NCI-H69 (cell line): ENCODE data around the gene LGR5.

Source experiments
- DNase-seq: peaks from one replicate; lab custom pipeline; 2025; lab: John Stamatoyannopoulos, UW

The LGR5 gene

DNA sequence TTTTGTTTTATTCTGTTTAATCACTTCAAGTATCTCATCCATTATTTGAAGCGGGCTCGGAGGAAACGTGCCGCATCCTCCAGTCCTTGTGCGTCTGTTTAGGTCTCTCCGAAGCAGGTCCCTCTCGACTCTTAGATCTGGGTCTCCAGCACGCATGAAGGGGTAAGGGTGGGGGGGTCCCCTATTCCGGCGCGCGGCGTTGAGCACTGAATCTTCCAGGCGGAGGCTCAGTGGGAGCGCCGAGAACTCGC lies 311 bp upstream of the LGR5 start:
- no peak for DNase-seq

DNA sequence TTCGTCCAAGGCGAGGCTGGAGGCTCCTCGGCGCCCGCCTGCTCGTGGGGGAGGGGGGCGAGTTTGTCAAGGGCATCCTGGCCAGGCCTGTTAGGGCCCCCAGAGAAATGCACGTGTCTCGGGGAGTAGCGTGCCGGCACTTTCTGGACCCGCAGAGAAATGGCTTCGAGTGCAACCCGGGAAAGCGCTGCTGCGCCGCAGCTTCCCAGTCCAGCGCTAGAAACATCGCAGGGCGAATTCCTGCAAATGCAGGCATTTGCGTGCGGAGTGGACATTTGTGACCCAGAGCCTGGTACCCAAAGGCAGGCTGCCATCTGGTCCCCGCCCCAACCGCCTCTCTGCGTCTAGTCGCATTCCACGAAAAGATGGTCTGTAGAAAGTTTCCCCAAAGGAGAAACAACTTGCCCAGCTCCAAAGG lies 756 bp downstream of the LGR5 start:
- peak; percentile 71 for DNase-seq

DNA sequence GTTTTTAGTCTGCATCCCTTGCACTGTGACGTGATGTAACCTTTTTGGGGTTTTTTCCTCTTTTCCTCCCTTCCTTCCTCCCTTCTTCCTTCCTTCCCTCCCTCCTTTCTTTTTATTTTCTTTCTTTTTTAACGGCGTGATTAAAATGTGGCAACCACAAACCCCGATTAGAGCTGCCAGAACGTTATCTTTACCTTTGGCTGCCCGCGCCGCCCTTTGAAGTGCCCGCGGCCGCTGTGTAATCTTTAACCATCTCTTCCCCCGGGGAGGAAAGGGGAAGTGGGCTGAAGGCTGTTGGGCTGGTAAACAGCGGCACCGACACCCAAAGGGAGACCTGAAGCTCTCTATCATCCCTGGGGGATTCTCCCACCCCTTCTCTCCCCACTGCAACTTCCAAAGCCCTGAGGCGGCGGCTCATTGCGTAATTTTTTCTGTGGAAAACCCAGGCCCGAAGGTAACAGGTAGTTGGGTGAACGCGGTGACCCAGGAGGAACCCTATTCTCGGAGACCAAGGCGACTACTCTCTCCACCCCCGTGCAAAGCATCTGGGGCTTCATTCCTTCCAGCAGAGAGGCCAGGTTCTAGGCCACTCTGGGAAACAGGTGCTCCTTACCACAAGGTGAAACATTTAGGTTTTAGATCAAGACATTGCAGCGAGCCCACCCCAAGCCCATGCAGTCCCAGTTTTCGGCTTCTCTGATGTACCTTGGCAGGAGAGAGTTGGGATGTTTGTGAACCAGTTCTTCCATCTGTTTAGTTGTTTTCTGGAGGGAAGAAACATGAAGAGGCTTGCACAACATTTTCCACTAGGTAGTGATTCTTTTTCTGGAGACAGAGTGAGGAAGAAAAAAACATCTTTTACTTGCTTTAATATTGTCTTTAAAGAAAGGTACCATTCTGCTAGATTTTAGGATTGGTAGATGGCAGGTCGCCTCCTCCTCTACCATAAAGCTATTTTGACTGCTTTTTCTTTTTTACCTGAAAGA lies 1.5 kb downstream of the LGR5 start:
- DNase-seq, result peak; percentile 64

DNA sequence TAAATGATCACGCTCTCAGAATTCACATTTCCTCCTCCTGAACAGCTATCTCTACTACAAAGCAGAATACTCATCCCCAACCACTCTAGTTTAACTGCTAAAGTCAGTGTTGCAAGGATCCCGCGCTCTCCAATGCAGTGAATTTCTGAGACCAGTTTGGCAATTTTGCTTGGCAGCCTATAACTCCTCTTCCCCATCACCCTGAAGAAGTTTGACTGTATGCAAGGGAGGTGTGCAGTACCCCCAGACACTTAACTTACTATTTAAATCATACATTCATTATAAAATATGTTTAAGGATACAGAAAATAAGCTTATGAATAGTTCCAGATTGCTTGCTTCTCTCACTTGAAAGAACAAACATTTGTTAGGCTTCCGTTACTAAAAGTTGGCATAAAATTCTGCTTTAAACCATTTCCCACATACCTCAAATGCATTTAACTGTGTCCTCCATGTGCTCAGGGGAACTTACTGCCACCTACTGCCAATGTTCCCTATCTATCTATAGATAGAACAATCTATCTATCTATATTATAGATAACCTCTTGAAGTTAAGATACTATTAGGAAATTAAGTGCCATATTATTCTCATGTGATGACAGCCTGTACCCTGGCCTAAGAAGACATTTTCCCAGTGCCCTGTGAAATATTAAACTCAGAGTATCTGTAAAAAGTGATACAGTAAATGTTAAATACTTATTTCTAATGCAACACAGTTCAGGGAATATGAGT lies 2.4 kb downstream of the LGR5 start:
- DNase-seq, result peak; percentile 24

DNA sequence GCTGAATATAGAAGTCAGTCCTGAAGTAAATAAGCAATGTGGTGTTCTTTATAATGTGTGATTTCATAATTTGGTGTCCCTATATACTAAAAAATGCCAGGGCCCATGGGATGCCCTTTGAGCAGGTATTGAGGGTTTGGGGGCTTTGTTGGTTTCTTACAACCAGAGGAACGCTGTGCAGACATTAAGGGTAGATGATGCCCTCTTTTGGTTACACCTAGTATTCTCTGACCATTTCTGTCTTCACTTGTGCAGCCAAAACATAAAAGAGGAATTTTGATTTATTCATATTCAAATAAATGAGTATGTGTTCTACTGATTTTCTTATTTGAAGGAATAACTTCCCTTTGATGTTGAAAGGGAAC lies 3.0 kb downstream of the LGR5 start:
- DNase-seq, result peak; percentile 11

DNA sequence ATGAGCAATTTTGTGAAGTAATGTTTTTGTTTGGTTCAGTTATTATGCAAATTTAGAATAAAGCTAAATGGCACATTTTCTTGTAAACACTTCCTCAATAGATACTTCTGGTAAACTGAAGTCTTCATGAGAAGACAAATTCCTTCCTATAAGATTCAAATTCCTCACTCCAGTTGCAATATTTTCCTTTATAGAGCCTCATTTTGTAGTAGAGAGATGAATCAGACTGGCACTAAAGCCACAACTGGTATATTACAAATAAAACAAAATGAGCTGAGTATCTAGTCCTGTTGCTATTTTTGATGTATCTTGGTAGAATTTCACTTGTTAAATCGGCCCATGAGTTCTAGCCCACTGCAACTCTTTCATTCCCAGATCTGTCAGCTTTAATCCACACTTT lies 5.5 kb downstream of the LGR5 start:
- no peak for DNase-seq

DNA sequence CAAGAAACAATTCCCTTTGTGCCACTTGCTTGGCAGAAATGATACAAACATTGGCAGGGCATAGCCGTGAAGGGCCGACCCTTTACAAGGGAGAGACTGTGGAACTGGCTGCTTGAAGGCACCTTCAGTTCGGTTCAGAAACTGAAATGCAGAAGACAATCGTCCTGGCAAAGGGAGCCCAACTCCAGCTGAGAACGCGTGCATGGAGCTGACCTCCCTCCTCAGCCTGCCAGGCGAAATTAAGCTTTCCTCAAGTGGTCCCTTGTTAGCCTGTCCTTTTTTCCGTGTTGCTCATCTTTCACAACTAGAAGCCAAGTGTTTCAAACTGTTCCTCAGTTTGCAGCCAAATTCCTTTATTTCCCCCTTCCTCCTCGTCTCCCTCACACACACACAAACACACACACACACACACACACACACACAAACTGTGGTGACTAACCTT lies 8.1 kb downstream of the LGR5 start:
- DNase-seq, result no peak

DNA sequence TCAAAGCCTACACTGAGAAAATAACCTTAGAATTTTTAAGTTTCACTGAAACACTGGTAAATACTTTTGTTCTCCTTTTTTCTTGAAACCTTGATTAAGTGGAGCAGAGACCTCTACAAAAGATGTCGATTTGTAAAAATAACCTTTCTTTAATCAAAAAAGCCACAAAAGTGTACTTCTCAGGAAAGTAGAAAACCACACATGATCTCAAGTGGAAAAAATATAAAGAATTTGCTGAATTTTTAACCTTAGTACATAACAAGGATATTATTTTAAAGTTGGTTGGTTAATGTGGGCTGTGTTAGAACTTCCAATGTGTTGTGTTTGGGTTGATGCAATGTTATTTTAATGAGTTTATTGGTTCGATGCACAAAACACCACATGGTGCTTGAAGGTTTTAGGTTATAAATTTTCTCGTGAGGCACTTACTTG lies 8.6 kb downstream of the LGR5 start:
- no peak for DNase-seq

DNA sequence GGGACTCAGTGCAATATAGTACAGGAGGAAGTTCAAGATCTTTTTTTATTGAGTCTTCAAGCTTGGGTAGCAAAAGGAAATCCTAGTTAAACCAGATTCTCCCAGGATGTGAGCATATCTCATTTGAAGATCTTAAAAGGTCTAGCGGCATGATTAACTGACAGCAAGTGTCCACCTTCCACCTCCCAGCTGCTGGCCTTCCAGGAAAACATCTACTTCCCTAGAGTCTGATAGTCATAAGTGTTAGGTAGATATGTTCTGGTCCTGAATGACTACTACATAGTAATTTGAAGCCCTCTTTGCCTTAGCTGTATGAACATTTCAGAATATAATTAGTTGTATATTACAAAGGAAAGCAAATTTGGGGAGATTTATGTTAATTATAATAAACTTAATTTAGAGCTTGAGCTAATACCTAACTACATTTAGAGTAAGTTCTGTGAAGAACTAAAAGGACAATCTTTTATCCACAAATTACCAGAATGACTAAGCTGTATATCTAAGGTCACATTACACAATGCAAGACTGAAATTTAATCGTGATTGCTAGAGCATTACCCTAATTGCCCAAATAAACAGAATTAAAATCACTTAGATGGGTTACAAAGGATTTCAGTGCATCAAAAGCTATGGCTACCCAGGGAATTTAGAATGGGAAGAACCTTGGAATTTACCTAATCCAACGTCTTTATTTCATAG lies 9.9 kb downstream of the LGR5 start:
- peak; percentile 78 for DNase-seq

DNA sequence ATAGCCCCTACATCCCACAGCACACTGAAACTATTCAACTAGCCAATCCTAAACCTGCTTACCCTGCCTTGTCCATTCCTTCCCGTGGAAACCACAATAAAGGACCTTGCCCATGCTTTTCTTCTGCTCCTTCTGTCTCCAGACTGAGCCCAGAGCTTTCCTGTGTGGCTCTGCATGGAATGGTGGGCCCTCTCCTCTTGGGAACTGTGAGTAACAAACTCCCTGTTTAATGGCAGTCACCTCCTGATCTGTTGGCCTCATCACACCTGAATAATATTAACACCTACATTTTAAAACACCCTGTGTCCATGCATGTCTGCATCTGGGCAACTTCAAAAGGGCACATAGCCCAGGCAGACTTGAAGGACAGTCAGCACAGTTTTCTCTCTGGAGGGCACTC lies 12.4 kb downstream of the LGR5 start:
- DNase-seq, result no peak

DNA sequence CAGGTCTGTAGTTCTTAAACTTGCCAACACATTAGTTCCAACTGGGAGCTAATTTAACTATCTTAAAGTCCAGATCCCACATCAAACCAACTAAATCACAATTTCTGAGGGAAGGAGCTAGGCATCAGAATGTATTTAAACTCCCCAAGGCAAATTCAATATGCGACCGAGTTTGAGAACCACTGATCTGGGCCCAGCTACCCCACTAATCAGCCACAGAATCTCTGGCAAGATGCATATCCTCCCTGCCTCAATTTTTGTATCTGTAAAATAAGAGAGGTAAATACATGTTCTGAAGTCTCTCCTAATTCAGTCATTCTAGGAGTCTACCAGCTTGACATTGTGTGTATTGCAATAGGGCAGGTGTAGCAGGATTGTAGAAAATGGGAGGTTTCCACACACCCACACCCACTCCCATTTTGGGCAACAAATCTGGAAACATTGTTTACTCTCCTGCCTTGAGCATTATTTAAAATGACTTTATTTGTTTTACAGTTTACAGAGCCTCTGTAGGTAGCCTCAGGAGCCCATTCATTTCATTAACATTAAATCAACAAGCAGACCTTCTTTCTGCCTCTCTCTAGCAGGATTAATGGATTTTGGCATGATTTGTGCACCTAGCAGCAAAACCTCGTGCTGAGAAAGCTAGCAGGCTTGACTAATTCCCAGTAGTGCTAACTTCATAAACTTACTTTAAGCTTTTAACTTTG lies 15.6 kb downstream of the LGR5 start:
- DNase-seq, result peak; percentile 95

DNA sequence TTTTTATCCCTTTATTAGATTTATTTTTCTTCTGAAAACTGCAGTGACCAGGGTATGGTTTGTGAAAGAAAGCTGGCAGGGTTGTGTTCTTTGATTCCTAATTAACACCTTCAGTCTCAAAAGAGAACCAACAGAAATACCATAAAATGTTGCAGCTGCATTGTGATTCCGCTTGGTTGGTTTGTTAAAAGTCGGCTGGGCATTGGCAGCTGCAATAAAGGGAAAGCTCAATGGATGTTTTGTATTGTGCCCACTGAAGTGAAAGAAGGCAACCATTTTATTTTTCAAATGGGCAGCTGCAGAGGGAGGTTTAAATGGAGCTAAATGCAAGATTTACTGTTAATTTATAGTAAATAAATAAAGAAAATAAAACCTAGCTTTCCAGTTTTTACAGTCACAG lies 16.7 kb downstream of the LGR5 start:
- DNase-seq, result peak; percentile 87

DNA sequence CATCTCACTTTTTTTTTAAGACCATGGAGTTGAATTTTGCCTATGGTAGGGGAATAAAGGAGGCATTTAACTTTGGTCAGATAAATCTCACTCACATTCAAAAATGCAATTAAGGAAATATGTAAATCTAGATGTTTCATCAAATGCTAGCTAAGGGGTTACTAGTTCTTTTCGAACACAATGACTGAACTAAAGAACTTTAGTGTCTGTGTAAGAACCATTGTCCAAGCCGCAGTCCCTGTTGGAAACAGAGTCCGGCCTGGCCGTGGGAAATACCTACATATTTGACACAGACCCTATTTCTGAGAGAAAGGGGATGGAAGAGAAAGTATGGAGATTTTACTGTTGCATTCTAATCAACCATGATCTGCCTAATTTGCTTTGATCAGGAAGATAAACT lies 17.4 kb downstream of the LGR5 start:
- DNase-seq, result no peak

DNA sequence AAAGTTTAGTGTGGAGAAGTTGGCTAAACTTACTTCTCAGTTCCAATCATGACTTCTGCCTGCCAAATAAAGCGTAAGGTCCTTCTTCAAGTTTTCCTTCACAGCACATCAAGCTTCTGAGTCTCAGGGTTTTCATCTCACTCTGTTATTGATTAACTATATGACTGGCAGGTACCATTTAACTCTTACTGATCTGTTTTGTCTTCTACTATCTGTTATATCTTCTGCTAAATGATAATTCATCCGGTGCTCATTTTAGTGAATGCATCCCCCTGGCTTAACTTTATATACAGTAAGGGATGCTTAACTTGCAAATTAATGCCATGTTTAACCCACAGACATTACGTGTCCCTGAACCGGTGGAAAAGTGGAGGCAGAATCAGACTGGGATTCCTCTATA lies 20.7 kb downstream of the LGR5 start:
- DNase-seq, result no peak

DNA sequence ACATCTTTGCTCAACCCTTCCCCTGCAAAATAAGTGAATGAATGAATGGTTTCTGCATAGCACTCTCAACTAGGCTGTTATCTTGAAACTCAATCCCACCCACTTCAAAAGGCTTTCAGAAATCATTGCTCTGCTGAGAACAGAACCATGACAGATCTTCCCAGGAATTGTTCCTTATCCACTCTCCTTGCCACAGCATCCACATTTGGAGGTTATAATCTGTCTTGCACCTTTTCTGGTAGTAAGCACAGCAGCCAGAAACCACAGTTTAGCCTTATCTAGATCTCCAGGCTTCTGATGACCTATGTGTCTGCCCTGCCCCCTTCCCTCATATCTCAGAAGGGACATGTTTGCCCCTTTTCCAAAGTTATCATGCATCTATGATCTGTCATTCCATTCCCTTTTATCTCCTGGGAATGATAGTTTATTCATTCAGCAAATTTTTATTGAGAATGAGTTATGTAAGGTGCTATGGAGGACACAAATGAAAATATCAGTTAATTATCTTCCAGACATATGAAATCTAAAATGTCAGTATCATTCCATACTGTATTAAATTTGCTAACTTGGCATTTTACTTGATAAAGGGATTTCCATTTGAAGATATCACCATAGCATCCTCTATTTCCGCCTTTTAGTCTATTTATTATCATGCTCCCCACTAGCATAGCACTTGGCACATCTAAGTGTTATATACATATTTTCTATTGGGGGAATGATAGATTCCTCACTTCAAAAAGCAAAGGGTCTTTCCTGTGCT lies 21.4 kb downstream of the LGR5 start:
- no peak for DNase-seq

DNA sequence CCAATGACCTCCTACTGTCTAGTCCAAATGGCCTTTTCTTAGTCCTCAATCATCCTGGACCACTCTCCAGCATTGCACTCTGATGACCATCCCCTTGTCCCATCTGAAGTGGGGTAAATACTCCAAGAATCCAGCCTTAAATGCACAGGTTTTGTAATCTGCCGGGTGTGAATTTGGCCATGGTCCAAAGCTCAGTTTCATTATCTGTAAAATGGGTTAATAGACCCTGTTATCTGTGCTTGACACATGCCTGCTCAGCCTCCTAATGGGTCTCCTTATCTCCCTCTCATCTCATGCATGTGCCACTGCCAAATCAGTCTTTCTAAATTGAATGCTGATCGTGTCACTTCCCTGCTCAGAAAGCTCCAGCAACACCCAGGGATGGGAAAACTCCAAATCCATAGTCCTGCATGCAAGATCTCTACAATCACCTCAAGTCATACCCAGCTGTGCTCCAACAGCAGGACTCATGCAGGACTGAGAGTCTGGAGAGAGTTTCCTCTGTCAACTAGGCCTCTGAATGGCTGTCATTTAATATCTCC lies 22.3 kb downstream of the LGR5 start:
- DNase-seq, result no peak

DNA sequence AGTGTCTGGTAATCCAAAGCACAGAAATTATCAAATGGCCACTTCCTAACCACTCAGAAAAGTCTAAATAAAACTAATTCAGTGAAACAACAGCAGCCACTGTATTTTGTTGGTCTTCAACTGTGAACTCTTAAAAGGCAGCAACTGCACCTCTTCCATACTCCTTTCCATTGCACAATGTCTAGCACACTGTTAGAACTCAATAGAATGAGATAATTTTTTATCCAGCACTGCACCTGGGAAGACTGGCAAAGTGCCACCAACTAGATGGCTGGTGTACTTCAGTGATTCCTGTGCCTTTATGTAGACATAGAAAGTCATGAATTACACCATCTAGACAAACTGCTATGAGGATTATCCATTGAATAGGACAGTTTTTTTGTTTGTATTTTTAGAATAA lies 26.2 kb downstream of the LGR5 start:
- peak; percentile 55 for DNase-seq

DNA sequence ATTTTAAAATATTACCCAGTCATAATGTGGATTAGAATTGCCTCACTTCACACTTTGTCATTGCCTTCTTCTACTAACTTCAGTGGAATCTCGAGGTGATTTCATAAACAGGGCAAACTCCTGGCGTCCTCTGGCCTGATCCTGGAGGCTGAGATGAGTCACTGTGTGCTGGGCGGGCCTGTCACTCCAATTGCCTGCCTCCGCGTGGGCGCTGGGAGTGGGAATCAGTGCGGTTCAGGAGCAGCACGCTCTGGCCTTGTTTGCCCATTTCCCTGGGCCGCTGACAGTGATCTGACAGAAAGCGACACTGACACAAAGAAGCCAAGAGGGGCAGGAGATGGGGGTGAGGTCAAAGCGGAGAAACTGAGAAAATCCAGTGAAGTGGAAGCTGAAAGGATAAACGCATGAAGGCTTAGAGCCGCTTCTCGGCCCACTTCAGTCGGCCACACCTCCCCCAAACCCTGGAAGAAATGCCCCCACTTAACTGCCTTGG lies 29.7 kb downstream of the LGR5 start:
- no peak for DNase-seq

DNA sequence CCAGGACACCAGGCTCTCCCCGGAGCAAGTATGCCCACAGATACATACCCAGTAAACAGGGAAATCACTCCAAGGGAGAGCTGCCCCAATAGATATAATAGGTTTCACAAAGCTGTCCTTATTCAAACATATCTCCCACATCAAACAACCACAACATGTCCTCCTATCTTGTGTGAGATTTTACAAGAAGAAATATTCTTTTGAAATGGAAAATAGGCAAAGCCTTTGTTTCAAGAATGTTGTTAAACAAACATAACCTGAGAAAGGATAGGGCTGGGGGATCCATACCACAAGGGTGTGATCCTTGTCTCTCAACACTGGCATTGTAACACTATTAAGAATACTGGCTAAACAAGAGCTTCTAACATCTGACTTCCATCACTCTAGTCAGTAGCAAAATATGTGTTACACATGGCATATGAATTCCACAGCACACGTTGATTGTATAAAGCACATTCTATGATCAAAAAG lies 32.9 kb downstream of the LGR5 start:
- no peak for DNase-seq

DNA sequence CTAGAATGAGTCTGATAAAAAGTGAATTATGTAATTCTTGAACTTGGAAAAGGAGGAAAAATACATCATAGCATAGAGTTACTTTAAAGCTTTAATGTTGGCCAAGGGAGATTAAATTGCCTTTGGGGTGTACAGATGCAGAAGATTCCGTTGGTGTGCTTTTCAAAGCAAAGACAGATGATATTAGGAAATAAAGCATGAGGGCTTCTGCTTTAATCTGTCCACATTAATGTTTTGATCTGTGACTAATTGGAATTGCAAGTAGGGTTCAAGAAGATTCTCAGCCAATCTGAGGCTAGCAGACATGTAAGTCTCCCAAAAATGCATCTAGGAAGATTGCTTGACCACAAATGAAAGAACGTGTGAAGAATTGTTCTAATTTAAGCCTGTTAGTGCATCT lies 35.2 kb downstream of the LGR5 start:
- no peak for DNase-seq

DNA sequence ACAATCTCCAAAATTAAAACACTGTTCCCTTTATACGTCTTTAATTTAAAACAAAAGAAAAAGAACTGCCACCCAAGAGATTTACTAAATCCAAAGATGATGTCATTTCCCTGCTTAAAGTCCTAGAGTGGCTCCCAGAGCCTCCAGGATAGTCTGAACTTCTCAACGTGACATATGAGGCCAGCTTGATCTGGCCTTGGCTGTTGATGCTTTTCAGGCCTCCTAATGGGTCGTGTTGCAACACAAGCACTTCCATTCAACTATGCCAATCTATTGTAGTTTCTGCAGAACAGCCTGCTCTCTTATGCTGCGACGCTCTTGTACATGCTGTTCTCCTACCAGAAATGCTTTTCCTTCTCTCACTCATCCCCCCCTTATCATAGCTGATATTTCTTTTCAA lies 35.7 kb downstream of the LGR5 start:
- no peak for DNase-seq
